Body of pancreas (tissue), 4 donors: ENCODE results near the gene GUK1. TPM values are rescaled to one million over a fixed set of nuclear protein-coding genes. Genes with fewer than 3 reads are reported as not detected.

Experiments
- ATAC-seq: fragments of 150-250 bp; one replicate; pipeline ENCODE4 v1.9.1; 2016
- DNase-seq, 4 donors: peaks; one replicate each; pipeline ENCODE4 v3.0.0-alpha.2; 2019
- H3K27ac ChIP-seq, 4 donors: fragments of 200-600 bp; sonication (generic); 1 replicate in 3 of 4; 2 replicates in 1 of 4; pipeline versions ENCODE4 v1.5.1 to v1.6.1; 2016 to 2019; ENCODE audit warnings: mild to moderate bottlenecking in 1 of 4, mixed read lengths in 1 of 4, moderate library complexity in 1 of 4
- H3K27me3 ChIP-seq, 2 donors: fragments of 200-600 bp; sonication (generic); one replicate each; pipeline ENCODE4 v1.6.0; 2016; ENCODE audit warnings: mild to moderate bottlenecking in 1 of 2
- H3K36me3 ChIP-seq, 2 donors: fragments of 200-600 bp; sonication (generic); replicated peaks in 1 of 2; 2 replicates each; pipeline ENCODE4 v1.5.1; 2016; ENCODE audit warnings: low read depth in 2 of 2; ENCODE audit not compliant: insufficient read depth in 1 of 2
- H3K4me1 ChIP-seq: fragments of 200-600 bp; sonication (generic); one replicate; pipeline ENCODE4 v1.6.0; 2016
- H3K4me3 ChIP-seq, 2 donors: fragments of 200-600 bp; sonication (generic); 1 replicate in 1 of 2; 2 replicates in 1 of 2; pipeline ENCODE4 v1.5.1; 2016 to 2019
- H3K9me3 ChIP-seq, 3 donors: fragments of 200-600 bp; sonication (generic); 1 replicate in 2 of 3; 2 replicates in 1 of 3; pipeline ENCODE4 v1.5.1; 2016
- CTCF ChIP-seq, 7 experiments: fragments of 450-650 bp in 4 of 7; fragments of 200-600 bp in 3 of 7; sonication (generic) in 3 of 7; IDR thresholded peaks; one replicate each; pipeline ENCODE4 v1.5.1; 2016 to 2019; ENCODE audit warnings: antibody characterized with exemption in 7 of 7
- POLR2A ChIP-seq, 3 donors: fragments of 450-650 bp; IDR thresholded peaks; one replicate each; pipeline ENCODE4 v1.6.1; 2016; ENCODE audit warnings: antibody characterized with exemption in 3 of 3, mild to moderate bottlenecking in 2 of 3
- WGBS, 2 donors: methylation state at CpG; one replicate each; pipeline ENCODE4 v1.1.5; 2017; 5-methylcytosine and 5-hydroxymethylcytosine counted together
- intact Hi-C: fragments of 100-400 bp; cut with DNase I; formaldehyde crosslinking; loops from one replicate; pipeline ENCODE4 v1.15.1; 2023
- total RNA-seq, 2 donors: library from RNA; depleted of rRNA; stranded (reverse); fragments of >200 nt; gene quantifications; one replicate each; pipeline ENCODE4 v1.1.0, GENCODE V29; 2016

The GUK1 gene
- total RNA-seq, 2 donors from 2014 or later = 210 to 216 TPM

GRCh38 chr1:228150120-228150460 lies 10.0 kb downstream of the GUK1 start:
- peak overlapping the region in 3 of 4 donors; percentile 4 to 71 (median 51) for H3K27ac ChIP-seq
- H3K27me3 ChIP-seq = no peaks in the 10 kb centered on the region
- H3K4me1 ChIP-seq = peaks cover 21% of the 10 kb centered on the region
- peak in 2 of 4 donors; percentile 5 to 14 for DNase-seq
- ATAC-seq = no peak
- intact Hi-C loops = no loop called here
- no peak for TF ChIP-seq POLR2A (IDR thresholded peaks at IDR 0.05)
- TF ChIP-seq CTCF (IDR thresholded peaks at IDR 0.05) = no peak
- H3K4me3 ChIP-seq = no peak overlapping the region
- peaks cover 0 to 14% of the 10 kb centered on the region in 2 donors for H3K36me3 ChIP-seq
- no peaks in the 10 kb centered on the region for H3K9me3 ChIP-seq
- WGBS, 2 donors = 63% methylated on average over 2 of the region's 7 CpGs; no CpG with 5 or more reads in 1 of the 2 donors

GRCh38 chr1:228150461-228151179 lies 10.5 kb downstream of the GUK1 start:
- Histone ChIP-seq H3K4me1 (peaks cover 21% of the 10 kb centered on the region), H3K27ac (peak overlapping the region; percentile 4 to 71 (median 45)), H3K36me3 (peaks cover 0 to 11% of the 10 kb centered on the region in 2 donors), H3K27me3 (no peaks in the 10 kb centered on the region), H3K9me3 (no peaks in the 10 kb centered on the region), H3K4me3 (no peak overlapping the region)
- intact Hi-C loops = no loop called here
- TF ChIP-seq POLR2A (IDR thresholded peaks at IDR 0.05) = no peak
- TF ChIP-seq CTCF (IDR thresholded peaks at IDR 0.05) = no peak
- peak; percentile 38 for ATAC-seq
- DNase-seq = peak; percentile 34 to 57 (median 38)
- WGBS, 2 donors = 58 to 74% methylated on average over 10 to 16 of the region's 17 CpGs

GRCh38 chr1:228151180-228151925 lies 11.3 kb downstream of the GUK1 start:
- Histone ChIP-seq H3K4me1 (peaks cover 21% of the 10 kb centered on the region), H3K27ac (peak overlapping the region in 3 of 4 donors; percentile 39 to 71 (median 51)), H3K27me3 (no peaks in the 10 kb centered on the region), H3K4me3 (no peak overlapping the region), H3K36me3 (peaks cover 0 to 8% of the 10 kb centered on the region in 2 donors), H3K9me3 (no peaks in the 10 kb centered on the region)
- intact Hi-C loops = no loop called here
- TF ChIP-seq CTCF (IDR thresholded peaks at IDR 0.05) (no peak), POLR2A (IDR thresholded peaks at IDR 0.05) (no peak)
- DNase-seq (no peak), ATAC-seq (no peak)
- 65 to 85% methylated on average over 5 to 11 of the region's 12 CpGs for WGBS, 2 donors

- Histone ChIP-seq H3K36me3 (peaks cover 0 to 7% of the 10 kb centered on the region in 2 donors), H3K9me3 (no peaks in the 10 kb centered on the region), H3K4me1 (peaks cover 21% of the 10 kb centered on the region), H3K27me3 (no peaks in the 10 kb centered on the region), H3K27ac (peak overlapping the region in 1 of 4 donors; percentile 71), H3K4me3 (no peak overlapping the region)
- no peak for DNase-seq
- 85 to 91% methylated on average over 6 to 17 of the region's 19 CpGs for WGBS, 2 donors
- no peak for TF ChIP-seq POLR2A (IDR thresholded peaks at IDR 0.05)
- TF ChIP-seq CTCF (IDR thresholded peaks at IDR 0.05) = no peak
- ATAC-seq = no peak
- intact Hi-C loops = no loop called here
Observed at GRCh38 chr1:228152097-228152917, 12.2 kb downstream of the GUK1 start.
